GM23338 (cell line): Measurements from ENCODE around the gene PCOLCE2. TPM values are rescaled to one million over a fixed set of nuclear protein-coding genes. Genes with fewer than 3 reads are reported as not detected.

ENCODE experiments used
- ATAC-seq: fragments of 200-7000 bp; cut with Tn5 transposase; 3 replicates; pipeline ENCODE4 v1.9.1; 2020
- DNase-seq: peaks from one replicate; pipeline ENCODE4 v3.0.0-alpha.2; 2015; ENCODE audit warnings: low spot score
- H2AFZ ChIP-seq: fragments of 200-600 bp; sonication (generic); 2 replicates; pipeline ENCODE4 v1.8.0; 2016; ENCODE audit warnings: antibody characterized with exemption, mild to moderate bottlenecking, moderate library complexity
- H3F3A ChIP-seq: fragments of 200-600 bp; sonication (generic); replicated peaks from 2 replicates; pipeline ENCODE4 v1.8.0; 2017; ENCODE audit warnings: antibody characterized with exemption, mixed run types, low read depth
- H3K27ac ChIP-seq: fragments of 200-600 bp; sonication (generic); 2 replicates; pipeline ENCODE4 v1.6.1; 2016; ENCODE audit warnings: low read depth
- H3K27me3 ChIP-seq: fragments of 200-600 bp; sonication (generic); 2 replicates; pipeline ENCODE4 v1.8.0; 2016; ENCODE audit warnings: mild to moderate bottlenecking, mixed run types, moderate library complexity; ENCODE audit not compliant: insufficient read depth
- H3K36me3 ChIP-seq: fragments of 200-600 bp; sonication (generic); 2 replicates; pipeline ENCODE4 v1.8.0; 2016; ENCODE audit warnings: mild to moderate bottlenecking; ENCODE audit not compliant: insufficient read depth
- H3K4me1 ChIP-seq: fragments of 200-600 bp; sonication (generic); 2 replicates; pipeline ENCODE4 v1.8.0; 2016; ENCODE audit warnings: mild to moderate bottlenecking, moderate library complexity; ENCODE audit not compliant: insufficient read depth
- H3K4me2 ChIP-seq: fragments of 200-600 bp; sonication (generic); 2 replicates; pipeline ENCODE4 v1.7.1; 2017; ENCODE audit warnings: mixed run types
- H3K4me3 ChIP-seq: fragments of 200-600 bp; sonication (generic); 2 replicates; pipeline ENCODE4 v1.6.1; 2016; ENCODE audit warnings: mixed run types
- H3K79me2 ChIP-seq: fragments of 200-600 bp; sonication (generic); replicated peaks from 2 replicates; pipeline ENCODE4 v1.8.0; 2017; ENCODE audit warnings: mild to moderate bottlenecking; ENCODE audit not compliant: insufficient read depth
- H3K9me2 ChIP-seq: fragments of 200-600 bp; sonication (generic); 2 replicates; pipeline ENCODE4 v1.8.0; 2017; ENCODE audit not compliant: insufficient read depth
- H4K20me1 ChIP-seq: fragments of 200-600 bp; sonication (generic); replicated peaks from 2 replicates; pipeline ENCODE4 v1.8.0; 2017; ENCODE audit warnings: mild to moderate bottlenecking; ENCODE audit not compliant: insufficient read depth
- H3K27ac Mint-ChIP-seq: 2 replicates; pipeline ENCODE4 v1.8.0; 2020; ENCODE audit warnings: inconsistent platforms, mild to moderate bottlenecking, moderate library complexity, mixed read lengths
- H3K27me3 Mint-ChIP-seq: 3 replicates; pipeline ENCODE4 v1.8.0; 2022; ENCODE audit warnings: low read depth, mild to moderate bottlenecking, moderate library complexity, mixed read lengths, inconsistent platforms; ENCODE audit not compliant: insufficient read depth, poor library complexity
- H3K36me3 Mint-ChIP-seq: 3 replicates; pipeline ENCODE4 v1.8.0; 2021; ENCODE audit warnings: low read depth, mild to moderate bottlenecking, inconsistent platforms, moderate library complexity, mixed read lengths
- H3K4me1 Mint-ChIP-seq: 3 replicates; pipeline ENCODE4 v1.8.0; 2020; ENCODE audit warnings: mild to moderate bottlenecking, inconsistent platforms, mixed read lengths
- H3K4me3 Mint-ChIP-seq: 3 replicates; pipeline ENCODE4 v1.8.0; 2021; ENCODE audit warnings: moderate library complexity, mild to moderate bottlenecking, inconsistent platforms, mixed read lengths
- H3K9me3 Mint-ChIP-seq: 3 replicates; pipeline ENCODE4 v1.8.0; 2020; ENCODE audit warnings: moderate library complexity, mild to moderate bottlenecking, inconsistent platforms, mixed read lengths
- EZH2 ChIP-seq: fragments of 200-600 bp; sonication (generic); IDR thresholded peaks from one replicate; pipeline ENCODE4 v1.8.0; 2017; ENCODE audit warnings: antibody characterized with exemption, mild to moderate bottlenecking, low read depth; ENCODE audit not compliant: unreplicated experiment
- EZH2phosphoT487 ChIP-seq: fragments of 200-600 bp; sonication (generic); IDR thresholded peaks from one replicate; pipeline ENCODE4 v1.8.1; 2018; ENCODE audit warnings: antibody characterized with exemption; ENCODE audit not compliant: unreplicated experiment
- JUNB ChIP-seq: IDR thresholded peaks from one replicate; pipeline ENCODE4 v1.6.1; 2016; ENCODE audit warnings: antibody characterized with exemption; ENCODE audit not compliant: unreplicated experiment
- POLR2AphosphoS5 ChIP-seq: IDR thresholded peaks from 2 replicates; pipeline ENCODE4 v1.6.1; 2016; ENCODE audit warnings: antibody characterized with exemption, low read depth
- STAT1 ChIP-seq: IDR thresholded peaks from one replicate; pipeline ENCODE4 v1.6.1; 2016; ENCODE audit warnings: antibody characterized with exemption; ENCODE audit not compliant: unreplicated experiment
- ZNF114 ChIP-seq: fragments of 250-450 bp; sonication (Bioruptor Pico); IDR thresholded peaks from 2 replicates; pipeline ENCODE4 v1.5.0; 2020; ENCODE audit warnings: mild to moderate bottlenecking, moderate library complexity
- ZNF331 ChIP-seq: fragments of 250-450 bp; sonication (Bioruptor Pico); IDR thresholded peaks from 2 replicates; pipeline ENCODE4 v1.5.0; 2020; ENCODE audit warnings: low read depth, mild to moderate bottlenecking, moderate library complexity
- polyA plus RNA-seq: library from polyadenylated mRNA; unstranded; fragments of >200 nt; fragmentation: Nextera tagmentation; extraction: Ambion mirVana; gene quantifications from 2 replicates; pipeline ENCODE4 v1.2.1, GENCODE V29; 2016
- total RNA-seq: library from RNA; depleted of rRNA; stranded (reverse); fragments of >200 nt; shearing (Covaris generic); gene quantifications from 2 replicates; pipeline ENCODE4 v1.2.3, GENCODE V29; 2014
- TF ChIP-seq, protein P1 (sequence below): IDR thresholded peaks from 2 replicates; pipeline ENCODE4 v1.6.1; 2016; ENCODE audit warnings: antibody characterized with exemption
- TF ChIP-seq, protein P2 (sequence below): fragments of 250-450 bp; sonication (Bioruptor Pico); IDR thresholded peaks from 2 replicates; pipeline ENCODE4 v1.5.0; 2020; ENCODE audit warnings: mild to moderate bottlenecking, moderate library complexity
- TF ChIP-seq, protein P3 (sequence below): IDR thresholded peaks from one replicate; pipeline ENCODE4 v1.6.1; 2018; ENCODE audit warnings: antibody characterized with exemption; ENCODE audit not compliant: unreplicated experiment

Gene PCOLCE2
- total and polyA plus RNA-seq, 2 experiments from 2014 or later = 17.7 to 22.6 TPM

DNA sequence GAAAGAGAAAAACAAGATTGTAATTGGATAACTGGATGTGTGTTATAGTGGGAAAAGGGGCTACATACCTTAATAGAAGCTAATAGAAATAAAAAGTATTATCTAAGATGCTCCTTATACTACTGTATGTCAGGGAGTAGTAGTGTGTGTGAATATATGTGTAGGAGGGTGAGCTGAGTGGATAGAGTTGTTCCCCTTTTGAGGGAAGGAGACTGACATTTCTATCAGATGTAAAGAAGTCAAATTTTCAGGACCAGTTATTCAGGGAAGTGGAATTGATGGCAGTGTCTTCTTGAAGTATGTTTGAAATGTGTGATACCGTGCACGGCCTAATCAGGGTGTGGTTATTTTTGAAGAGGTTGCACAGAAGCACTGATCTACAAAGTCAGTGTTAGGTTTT is 49.1 kb downstream of the PCOLCE2 start:
- H3K4me3 ChIP-seq = no peak overlapping the region
- no peaks in the 10 kb centered on the region for H3F3A ChIP-seq
- H3K79me2 ChIP-seq = no peaks in the 10 kb centered on the region
- H3K27ac ChIP-seq = no peak overlapping the region
- H3K36me3 ChIP-seq = no peaks in the 10 kb centered on the region
- no peak overlapping the region for H3K4me3 Mint-ChIP-seq
- no peak overlapping the region for H3K4me2 ChIP-seq
- DNase-seq (no peak), ATAC-seq (no peak)
- no peaks in the 10 kb centered on the region for H3K4me1 ChIP-seq
- peaks cover 6% of the 10 kb centered on the region; the same call in 2 of the 3 replicates for H3K4me1 Mint-ChIP-seq
- H2AFZ ChIP-seq = no peak overlapping the region
- H3K9me3 Mint-ChIP-seq = no peaks in the 10 kb centered on the region; the same call in 2 of the 3 replicates
- H3K27me3 ChIP-seq = no peaks in the 10 kb centered on the region
- no peak overlapping the region for H3K27ac Mint-ChIP-seq
- no peaks in the 10 kb centered on the region for H4K20me1 ChIP-seq
- peaks cover 11% of the 10 kb centered on the region for H3K36me3 Mint-ChIP-seq
- H3K9me2 ChIP-seq = no peaks in the 10 kb centered on the region
- no peak for TF ChIP-seq POLR2AphosphoS5
- TF ChIP-seq ZNF114 (CRISPR knock-in tag) = no peak
- no peak for TF ChIP-seq JUNB
- TF ChIP-seq, protein P1, sequence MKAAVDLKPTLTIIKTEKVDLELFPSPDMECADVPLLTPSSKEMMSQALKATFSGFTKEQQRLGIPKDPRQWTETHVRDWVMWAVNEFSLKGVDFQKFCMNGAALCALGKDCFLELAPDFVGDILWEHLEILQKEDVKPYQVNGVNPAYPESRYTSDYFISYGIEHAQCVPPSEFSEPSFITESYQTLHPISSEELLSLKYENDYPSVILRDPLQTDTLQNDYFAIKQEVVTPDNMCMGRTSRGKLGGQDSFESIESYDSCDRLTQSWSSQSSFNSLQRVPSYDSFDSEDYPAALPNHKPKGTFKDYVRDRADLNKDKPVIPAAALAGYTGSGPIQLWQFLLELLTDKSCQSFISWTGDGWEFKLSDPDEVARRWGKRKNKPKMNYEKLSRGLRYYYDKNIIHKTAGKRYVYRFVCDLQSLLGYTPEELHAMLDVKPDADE = no peak
- peaks cover 5% of the 10 kb centered on the region for H3K27me3 Mint-ChIP-seq

DNA sequence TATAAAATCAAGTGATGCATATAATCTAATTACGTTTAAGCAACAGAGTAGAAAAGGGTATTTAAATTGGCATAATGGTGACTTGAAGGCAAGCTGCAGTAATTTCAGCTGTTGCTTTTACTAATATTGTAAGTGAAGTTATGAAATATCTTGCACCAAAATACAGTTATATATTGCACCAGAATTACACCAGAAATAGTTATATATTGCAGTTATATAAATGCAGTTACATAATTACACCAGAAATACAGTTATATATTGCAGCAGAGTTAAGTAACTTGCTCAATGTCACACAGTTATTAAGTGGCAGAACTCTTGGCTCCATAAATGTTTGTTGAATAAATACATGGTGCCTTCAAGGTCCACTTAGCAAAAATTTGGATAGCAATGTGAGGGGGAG is 51.4 kb downstream of the PCOLCE2 start:
- Histone ChIP-seq H2AFZ (no peak overlapping the region), H3K4me3 (no peak overlapping the region), H3F3A (no peaks in the 10 kb centered on the region), H3K4me1 (no peaks in the 10 kb centered on the region), H3K4me2 (no peak overlapping the region), H3K79me2 (no peaks in the 10 kb centered on the region), H4K20me1 (no peaks in the 10 kb centered on the region), H3K9me2 (no peaks in the 10 kb centered on the region), H3K27me3 (no peaks in the 10 kb centered on the region), H3K36me3 (no peaks in the 10 kb centered on the region), H3K27ac (no peak overlapping the region)
- no peaks in the 10 kb centered on the region; the same call in 2 of the 3 replicates for H3K9me3 Mint-ChIP-seq
- ATAC-seq (no peak), DNase-seq (no peak)
- H3K36me3 Mint-ChIP-seq = peaks cover 11% of the 10 kb centered on the region
- H3K27ac Mint-ChIP-seq = no peak overlapping the region
- no peaks in the 10 kb centered on the region for H3K4me1 Mint-ChIP-seq
- H3K27me3 Mint-ChIP-seq = peaks cover 5% of the 10 kb centered on the region
- no peak overlapping the region for H3K4me3 Mint-ChIP-seq
- TF ChIP-seq EZH2 (no peak), ZNF331 (CRISPR knock-in tag) (no peak), EZH2phosphoT487 (no peak), POLR2AphosphoS5 (no peak), STAT1 (no peak)
- TF ChIP-seq, protein P2, sequence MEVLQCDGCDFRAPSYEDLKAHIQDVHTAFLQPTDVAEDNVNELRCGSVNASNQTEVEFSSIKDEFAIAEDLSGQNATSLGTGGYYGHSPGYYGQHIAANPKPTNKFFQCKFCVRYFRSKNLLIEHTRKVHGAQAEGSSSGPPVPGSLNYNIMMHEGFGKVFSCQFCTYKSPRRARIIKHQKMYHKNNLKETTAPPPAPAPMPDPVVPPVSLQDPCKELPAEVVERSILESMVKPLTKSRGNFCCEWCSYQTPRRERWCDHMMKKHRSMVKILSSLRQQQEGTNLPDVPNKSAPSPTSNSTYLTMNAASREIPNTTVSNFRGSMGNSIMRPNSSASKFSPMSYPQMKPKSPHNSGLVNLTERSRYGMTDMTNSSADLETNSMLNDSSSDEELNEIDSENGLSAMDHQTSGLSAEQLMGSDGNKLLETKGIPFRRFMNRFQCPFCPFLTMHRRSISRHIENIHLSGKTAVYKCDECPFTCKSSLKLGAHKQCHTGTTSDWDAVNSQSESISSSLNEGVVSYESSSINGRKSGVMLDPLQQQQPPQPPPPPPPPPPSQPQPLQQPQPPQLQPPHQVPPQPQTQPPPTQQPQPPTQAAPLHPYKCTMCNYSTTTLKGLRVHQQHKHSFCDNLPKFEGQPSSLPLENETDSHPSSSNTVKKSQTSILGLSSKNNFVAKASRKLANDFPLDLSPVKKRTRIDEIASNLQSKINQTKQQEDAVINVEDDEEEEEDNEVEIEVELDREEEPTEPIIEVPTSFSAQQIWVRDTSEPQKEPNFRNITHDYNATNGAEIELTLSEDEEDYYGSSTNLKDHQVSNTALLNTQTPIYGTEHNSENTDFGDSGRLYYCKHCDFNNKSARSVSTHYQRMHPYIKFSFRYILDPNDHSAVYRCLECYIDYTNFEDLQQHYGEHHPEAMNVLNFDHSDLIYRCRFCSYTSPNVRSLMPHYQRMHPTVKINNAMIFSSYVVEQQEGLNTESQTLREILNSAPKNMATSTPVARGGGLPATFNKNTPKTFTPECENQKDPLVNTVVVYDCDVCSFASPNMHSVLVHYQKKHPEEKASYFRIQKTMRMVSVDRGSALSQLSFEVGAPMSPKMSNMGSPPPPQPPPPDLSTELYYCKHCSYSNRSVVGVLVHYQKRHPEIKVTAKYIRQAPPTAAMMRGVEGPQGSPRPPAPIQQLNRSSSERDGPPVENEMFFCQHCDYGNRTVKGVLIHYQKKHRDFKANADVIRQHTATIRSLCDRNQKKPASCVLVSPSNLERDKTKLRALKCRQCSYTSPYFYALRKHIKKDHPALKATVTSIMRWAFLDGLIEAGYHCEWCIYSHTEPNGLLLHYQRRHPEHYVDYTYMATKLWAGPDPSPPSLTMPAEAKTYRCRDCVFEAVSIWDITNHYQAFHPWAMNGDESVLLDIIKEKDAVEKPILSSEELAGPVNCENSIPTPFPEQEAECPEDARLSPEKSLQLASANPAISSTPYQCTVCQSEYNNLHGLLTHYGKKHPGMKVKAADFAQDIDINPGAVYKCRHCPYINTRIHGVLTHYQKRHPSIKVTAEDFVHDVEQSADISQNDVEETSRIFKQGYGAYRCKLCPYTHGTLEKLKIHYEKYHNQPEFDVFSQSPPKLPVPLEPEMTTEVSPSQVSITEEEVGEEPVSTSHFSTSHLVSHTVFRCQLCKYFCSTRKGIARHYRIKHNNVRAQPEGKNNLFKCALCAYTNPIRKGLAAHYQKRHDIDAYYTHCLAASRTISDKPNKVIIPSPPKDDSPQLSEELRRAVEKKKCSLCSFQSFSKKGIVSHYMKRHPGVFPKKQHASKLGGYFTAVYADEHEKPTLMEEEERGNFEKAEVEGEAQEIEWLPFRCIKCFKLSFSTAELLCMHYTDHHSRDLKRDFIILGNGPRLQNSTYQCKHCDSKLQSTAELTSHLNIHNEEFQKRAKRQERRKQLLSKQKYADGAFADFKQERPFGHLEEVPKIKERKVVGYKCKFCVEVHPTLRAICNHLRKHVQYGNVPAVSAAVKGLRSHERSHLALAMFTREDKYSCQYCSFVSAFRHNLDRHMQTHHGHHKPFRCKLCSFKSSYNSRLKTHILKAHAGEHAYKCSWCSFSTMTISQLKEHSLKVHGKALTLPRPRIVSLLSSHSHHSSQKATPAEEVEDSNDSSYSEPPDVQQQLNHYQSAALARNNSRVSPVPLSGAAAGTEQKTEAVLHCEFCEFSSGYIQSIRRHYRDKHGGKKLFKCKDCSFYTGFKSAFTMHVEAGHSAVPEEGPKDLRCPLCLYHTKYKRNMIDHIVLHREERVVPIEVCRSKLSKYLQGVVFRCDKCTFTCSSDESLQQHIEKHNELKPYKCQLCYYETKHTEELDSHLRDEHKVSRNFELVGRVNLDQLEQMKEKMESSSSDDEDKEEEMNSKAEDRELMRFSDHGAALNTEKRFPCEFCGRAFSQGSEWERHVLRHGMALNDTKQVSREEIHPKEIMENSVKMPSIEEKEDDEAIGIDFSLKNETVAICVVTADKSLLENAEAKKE (CRISPR knock-in tag) = no peak
- TF ChIP-seq, protein P3, sequence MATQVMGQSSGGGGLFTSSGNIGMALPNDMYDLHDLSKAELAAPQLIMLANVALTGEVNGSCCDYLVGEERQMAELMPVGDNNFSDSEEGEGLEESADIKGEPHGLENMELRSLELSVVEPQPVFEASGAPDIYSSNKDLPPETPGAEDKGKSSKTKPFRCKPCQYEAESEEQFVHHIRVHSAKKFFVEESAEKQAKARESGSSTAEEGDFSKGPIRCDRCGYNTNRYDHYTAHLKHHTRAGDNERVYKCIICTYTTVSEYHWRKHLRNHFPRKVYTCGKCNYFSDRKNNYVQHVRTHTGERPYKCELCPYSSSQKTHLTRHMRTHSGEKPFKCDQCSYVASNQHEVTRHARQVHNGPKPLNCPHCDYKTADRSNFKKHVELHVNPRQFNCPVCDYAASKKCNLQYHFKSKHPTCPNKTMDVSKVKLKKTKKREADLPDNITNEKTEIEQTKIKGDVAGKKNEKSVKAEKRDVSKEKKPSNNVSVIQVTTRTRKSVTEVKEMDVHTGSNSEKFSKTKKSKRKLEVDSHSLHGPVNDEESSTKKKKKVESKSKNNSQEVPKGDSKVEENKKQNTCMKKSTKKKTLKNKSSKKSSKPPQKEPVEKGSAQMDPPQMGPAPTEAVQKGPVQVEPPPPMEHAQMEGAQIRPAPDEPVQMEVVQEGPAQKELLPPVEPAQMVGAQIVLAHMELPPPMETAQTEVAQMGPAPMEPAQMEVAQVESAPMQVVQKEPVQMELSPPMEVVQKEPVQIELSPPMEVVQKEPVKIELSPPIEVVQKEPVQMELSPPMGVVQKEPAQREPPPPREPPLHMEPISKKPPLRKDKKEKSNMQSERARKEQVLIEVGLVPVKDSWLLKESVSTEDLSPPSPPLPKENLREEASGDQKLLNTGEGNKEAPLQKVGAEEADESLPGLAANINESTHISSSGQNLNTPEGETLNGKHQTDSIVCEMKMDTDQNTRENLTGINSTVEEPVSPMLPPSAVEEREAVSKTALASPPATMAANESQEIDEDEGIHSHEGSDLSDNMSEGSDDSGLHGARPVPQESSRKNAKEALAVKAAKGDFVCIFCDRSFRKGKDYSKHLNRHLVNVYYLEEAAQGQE = no peak
